Esophagus muscularis mucosa (tissue), 4 donors: Measurements from ENCODE around the gene ARSB. TPM values are rescaled to one million over a fixed set of nuclear protein-coding genes. Genes with fewer than 3 reads are reported as not detected.

Experiments used
- DNase-seq: peaks from one replicate; pipeline ENCODE4 v3.0.0-alpha.2; 2017; ENCODE audit errors: extremely low spot score
- H3K27ac ChIP-seq, 4 donors: fragments of 200-600 bp; sonication (generic); replicated peaks in 1 of 4; 1 replicate in 3 of 4; 2 replicates in 1 of 4; pipeline ENCODE4 v1.5.1; 2016 to 2019; ENCODE audit warnings: mild to moderate bottlenecking in 1 of 4
- H3K27me3 ChIP-seq, 4 donors: fragments of 200-600 bp; sonication (generic); one replicate each; pipeline versions ENCODE4 v1.5.1 to v1.6.0; 2016 to 2019
- H3K36me3 ChIP-seq, 4 donors: fragments of 200-600 bp; sonication (generic); one replicate each; pipeline ENCODE4 v1.5.1; 2016 to 2019
- H3K4me1 ChIP-seq, 4 donors: fragments of 200-600 bp; sonication (generic); one replicate each; pipeline ENCODE4 v1.5.1; 2016 to 2019
- H3K4me3 ChIP-seq, 4 donors: fragments of 200-600 bp; sonication (generic); 1 replicate in 2 of 4; 2 replicates in 2 of 4; pipeline ENCODE4 v1.5.1; 2016 to 2019; ENCODE audit warnings: mild to moderate bottlenecking in 4 of 4, moderate library complexity in 1 of 4
- H3K9me3 ChIP-seq, 4 donors: fragments of 200-600 bp; sonication (generic); 1 replicate in 3 of 4; 2 replicates in 1 of 4; pipeline ENCODE4 v1.5.1; 2016 to 2019
- EP300 ChIP-seq: sonication (generic); formaldehyde crosslinking; IDR thresholded peaks from one replicate; pipeline ENCODE4 v1.6.1; 2017; ENCODE audit warnings: antibody characterized with exemption
- POLR2A ChIP-seq: fragments of 450-650 bp; IDR thresholded peaks from one replicate; pipeline ENCODE4 v1.6.1; 2017; ENCODE audit warnings: antibody characterized with exemption, moderate library complexity, mild to moderate bottlenecking, low read depth
- POLR2AphosphoS5 ChIP-seq, 2 donors: sonication (generic); formaldehyde crosslinking; IDR thresholded peaks; one replicate each; pipeline ENCODE4 v1.6.1; 2017; ENCODE audit warnings: antibody characterized with exemption in 2 of 2
- WGBS: methylation state at CpG from one replicate; pipeline ENCODE4 v1.1.5; 2018; 5-methylcytosine and 5-hydroxymethylcytosine counted together
- intact Hi-C: fragments of 100-400 bp; cut with DNase I; formaldehyde crosslinking; loops from one replicate; pipeline ENCODE4 v1.15.1; 2023
- total RNA-seq, 4 donors: library from RNA; depleted of rRNA; stranded (reverse); fragments of >200 nt; gene quantifications; one replicate each; pipeline versions ENCODE4 v1.1.0 to v1.2.1, GENCODE V29; 2016
- TF ChIP-seq, protein P1 (sequence below), 3 experiments: fragments of 200-600 bp in 2 of 3; fragments of 450-650 bp in 1 of 3; sonication (generic) in 2 of 3; IDR thresholded peaks; one replicate each; pipeline ENCODE4 v1.5.1; 2017 to 2019; ENCODE audit warnings: antibody characterized with exemption in 3 of 3, mild to moderate bottlenecking in 2 of 3, moderate library complexity in 1 of 3

ARSB gene
- total RNA-seq: 100 to 1,000 TPM in 1 of 4 donors, 10 to 100 TPM in 3; 58.0 to 103 (median 67.5) TPM

DNA sequence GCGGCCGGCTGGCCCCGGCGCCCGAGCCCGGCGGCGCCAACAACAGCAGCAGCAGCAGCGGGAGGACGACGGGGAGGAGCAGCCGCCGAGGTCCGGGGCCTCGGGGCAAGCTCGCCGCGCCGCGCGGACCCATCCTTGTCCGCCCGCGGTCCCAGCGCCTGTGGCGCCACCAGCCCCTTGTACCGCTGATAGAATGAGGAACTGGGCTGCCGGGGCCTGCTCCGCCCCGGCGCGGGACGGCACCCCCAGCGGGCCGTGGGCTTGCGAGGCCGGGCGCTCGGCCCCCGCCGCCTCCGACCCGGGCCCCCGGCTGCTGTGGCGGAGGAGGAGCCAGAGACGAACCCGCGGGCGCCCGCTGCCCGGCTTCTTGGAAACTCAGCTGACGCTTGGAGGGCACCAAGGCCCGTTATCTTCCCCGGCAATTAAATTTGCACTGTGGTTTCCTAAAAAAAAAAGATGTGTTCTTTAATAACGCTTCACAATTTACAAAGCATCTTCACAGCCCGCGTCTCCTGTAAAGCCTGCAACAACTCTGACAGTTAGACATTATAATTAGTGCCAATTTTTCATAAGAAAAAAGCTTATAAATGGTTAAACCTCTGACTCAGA, at the start of gene ARSB:
Gene ARSB, minus strand, starts transcription at position 195 of the 609 bp plus-strand sequence. Its CDS starts 62 bp downstream, at position 133.
- intact Hi-C loops: no loop called here
- TF ChIP-seq POLR2A: peak; percentile 6
- TF ChIP-seq, protein P1, sequence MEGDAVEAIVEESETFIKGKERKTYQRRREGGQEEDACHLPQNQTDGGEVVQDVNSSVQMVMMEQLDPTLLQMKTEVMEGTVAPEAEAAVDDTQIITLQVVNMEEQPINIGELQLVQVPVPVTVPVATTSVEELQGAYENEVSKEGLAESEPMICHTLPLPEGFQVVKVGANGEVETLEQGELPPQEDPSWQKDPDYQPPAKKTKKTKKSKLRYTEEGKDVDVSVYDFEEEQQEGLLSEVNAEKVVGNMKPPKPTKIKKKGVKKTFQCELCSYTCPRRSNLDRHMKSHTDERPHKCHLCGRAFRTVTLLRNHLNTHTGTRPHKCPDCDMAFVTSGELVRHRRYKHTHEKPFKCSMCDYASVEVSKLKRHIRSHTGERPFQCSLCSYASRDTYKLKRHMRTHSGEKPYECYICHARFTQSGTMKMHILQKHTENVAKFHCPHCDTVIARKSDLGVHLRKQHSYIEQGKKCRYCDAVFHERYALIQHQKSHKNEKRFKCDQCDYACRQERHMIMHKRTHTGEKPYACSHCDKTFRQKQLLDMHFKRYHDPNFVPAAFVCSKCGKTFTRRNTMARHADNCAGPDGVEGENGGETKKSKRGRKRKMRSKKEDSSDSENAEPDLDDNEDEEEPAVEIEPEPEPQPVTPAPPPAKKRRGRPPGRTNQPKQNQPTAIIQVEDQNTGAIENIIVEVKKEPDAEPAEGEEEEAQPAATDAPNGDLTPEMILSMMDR (IDR thresholded peaks at IDR 0.05): no peak
- Histone ChIP-seq H3K4me3 (peak within 1 kb of the TSS; percentile 79 to 88 (median 86)), H3K9me3 (no peaks in the 10 kb centered on the region), H3K27me3 (no peaks in the 10 kb centered on the region), H3K36me3 (no peaks in the 10 kb centered on the region), H3K4me1 (peaks cover 15 to 49% (median 44%) of the 10 kb centered on the region in 4 donors), H3K27ac (peak within 1 kb of the TSS; percentile 96 to 99 (median 98))
- WGBS: 0% methylated on average over 9 of the region's 57 CpGs
- no peak for DNase-seq

DNA sequence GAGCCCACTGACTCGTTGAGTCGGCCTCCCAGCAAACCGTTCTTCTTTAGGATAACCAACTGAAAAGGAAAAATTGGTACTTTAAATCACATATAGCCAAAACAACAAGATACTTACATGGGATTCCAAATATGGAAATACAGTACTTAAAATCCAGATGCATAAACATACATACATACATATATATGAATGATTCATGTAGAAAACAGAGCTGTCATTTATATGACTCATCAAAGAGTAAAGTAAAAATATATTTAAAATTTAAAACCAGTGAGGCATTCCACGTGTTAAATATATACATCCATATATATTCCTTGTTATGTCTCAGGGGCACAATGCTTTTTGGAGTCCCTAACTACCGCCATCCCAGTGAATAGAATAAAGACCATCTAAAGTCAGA, 47.7 kb upstream of the ARSB start:
- Histone ChIP-seq H3K9me3 (peaks cover 0 to 2% (median 0%) of the 10 kb centered on the region in 4 donors), H3K4me1 (no peaks in the 10 kb centered on the region), H3K36me3 (peaks cover 0 to 3% (median 0%) of the 10 kb centered on the region in 4 donors), H3K27ac (no peak overlapping the region), H3K4me3 (no peak overlapping the region), H3K27me3 (no peaks in the 10 kb centered on the region)
- DNase-seq: no peak
- TF ChIP-seq, protein P1 (IDR thresholded peaks at IDR 0.05): no peak
- no peak for TF ChIP-seq POLR2AphosphoS5 (IDR thresholded peaks at IDR 0.05)
- TF ChIP-seq EP300: no peak
- TF ChIP-seq POLR2A: no peak
- WGBS: 93% methylated on average over 5 of the region's 5 CpGs
- intact Hi-C loops: no loop called here

DNA sequence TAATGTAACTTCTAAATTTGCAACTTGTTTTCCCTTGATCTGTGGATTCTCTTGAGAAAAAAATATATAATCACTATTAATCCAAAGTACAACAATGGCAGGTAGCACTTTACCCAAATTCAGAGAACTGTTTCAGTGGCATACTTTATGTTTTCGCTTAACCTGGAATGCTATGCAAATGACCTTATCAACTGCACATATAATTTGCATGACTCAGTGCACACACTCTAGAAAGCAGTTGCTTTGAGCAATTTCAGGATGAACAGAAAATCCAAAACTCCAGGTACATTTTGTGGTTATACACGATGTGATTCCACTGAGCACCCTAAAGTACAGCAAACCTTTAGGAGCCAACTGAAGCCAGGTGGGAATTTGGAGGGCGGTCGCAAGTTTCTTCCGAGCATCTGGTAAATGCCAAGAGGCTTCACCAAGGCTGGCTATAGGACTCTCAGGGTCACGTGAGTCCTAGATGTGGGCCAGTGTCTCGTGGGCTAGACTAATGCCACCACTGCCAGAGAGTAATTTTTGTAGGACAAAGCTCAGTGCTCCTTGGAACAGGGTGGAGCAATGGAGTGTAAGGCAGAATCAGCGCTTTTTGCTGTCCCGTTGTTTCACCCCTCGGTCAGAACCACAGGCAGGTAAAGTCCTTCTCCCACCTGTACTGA, 47.1 kb upstream of the ARSB start:
- Histone ChIP-seq H3K9me3 (peaks cover 0 to 2% (median 0%) of the 10 kb centered on the region in 4 donors), H3K27me3 (no peaks in the 10 kb centered on the region), H3K36me3 (peaks cover 0 to 3% (median 0%) of the 10 kb centered on the region in 4 donors), H3K4me3 (no peak overlapping the region), H3K4me1 (no peaks in the 10 kb centered on the region), H3K27ac (no peak overlapping the region)
- no peak for TF ChIP-seq POLR2A
- TF ChIP-seq POLR2AphosphoS5 (IDR thresholded peaks at IDR 0.05): no peak
- TF ChIP-seq, protein P1 (IDR thresholded peaks at IDR 0.05): no peak
- DNase-seq: no peak
- intact Hi-C loops: no loop called here
- 94% methylated on average over 10 of the region's 10 CpGs for WGBS

- Histone ChIP-seq H3K27ac (no peak overlapping the region), H3K4me1 (no peaks in the 10 kb centered on the region), H3K36me3 (peaks cover 0 to 3% (median 0%) of the 10 kb centered on the region in 4 donors), H3K4me3 (no peak overlapping the region), H3K27me3 (no peaks in the 10 kb centered on the region), H3K9me3 (no peaks in the 10 kb centered on the region)
- no peak for DNase-seq
- 79% methylated on average over 1 of the region's 1 CpG for WGBS
- intact Hi-C loops: no loop called here
- TF ChIP-seq POLR2AphosphoS5 (IDR thresholded peaks at IDR 0.05): no peak
- no peak for TF ChIP-seq POLR2A
- no peak for TF ChIP-seq EP300
- TF ChIP-seq, protein P1 (IDR thresholded peaks at IDR 0.05): no peak
These were observed 46.4 kb upstream of the ARSB start for GRCh38 chr5:79031485-79031867.
